Esophagus (tissue), 2 donors: ENCODE data around the gene COX7A2L. TPM values are rescaled to one million over a fixed set of nuclear protein-coding genes. Genes with fewer than 3 reads are reported as not detected.

Source experiments
- H3K27ac ChIP-seq, 2 donors: one replicate each; pipeline ENCODE4 v1.5.1; 2013; ENCODE audit warnings: low read depth in 2 of 2, mild to moderate bottlenecking in 2 of 2, inconsistent platforms in 1 of 2, low read length in 1 of 2, moderate library complexity in 1 of 2
- H3K27me3 ChIP-seq, 2 donors: one replicate each; pipeline ENCODE4 v1.6.1; 2013; ENCODE audit warnings: low read length in 2 of 2, control low read depth in 1 of 2, mild to moderate bottlenecking in 1 of 2; ENCODE audit not compliant: insufficient read depth in 2 of 2, control insufficient read depth in 1 of 2
- H3K36me3 ChIP-seq, 2 donors: one replicate each; pipeline ENCODE4 v1.6.1; 2013; ENCODE audit warnings: low read length in 1 of 2; ENCODE audit not compliant: control insufficient read depth in 2 of 2, insufficient read depth in 2 of 2
- H3K4me1 ChIP-seq, 2 donors: one replicate each; pipeline ENCODE4 v1.6.1; 2013; ENCODE audit warnings: low read length in 1 of 2; ENCODE audit not compliant: control insufficient read depth in 2 of 2, insufficient read depth in 2 of 2
- H3K4me3 ChIP-seq, 2 donors: one replicate each; pipeline ENCODE4 v1.5.1; 2013; ENCODE audit warnings: low read length in 2 of 2, mild to moderate bottlenecking in 2 of 2, low read depth in 1 of 2, moderate library complexity in 1 of 2
- H3K9me3 ChIP-seq, 2 donors: one replicate each; pipeline ENCODE4 v1.6.1; 2013; ENCODE audit warnings: mild to moderate bottlenecking in 2 of 2, low read depth in 1 of 2, low read length in 1 of 2, moderate library complexity in 1 of 2; ENCODE audit not compliant: control insufficient read depth in 2 of 2, insufficient read depth in 1 of 2
- WGBS, 2 donors: extraction: QIAGEN DNeasy Blood & Tissue Kit; methylation state at CpG; one replicate each; pipeline ENCODE4 v1.1.7; 2013; 5-methylcytosine and 5-hydroxymethylcytosine counted together
- polyA plus RNA-seq, 2 donors: library from polyadenylated mRNA; stranded (reverse); fragments of 200-250 nt; gene quantifications; one replicate each; pipeline ENCODE4 v1.2.3, GENCODE V29; 2013
- donor health status: healthy with polysubstance abuse.
- donor health status: Bipolar disorder and iron deficiency.

COX7A2L gene
- polyA plus RNA-seq, 2 donors: 30.1 to 60.2 TPM

- H3K36me3 ChIP-seq: no peaks in the 10 kb centered on the region
- H3K4me1 ChIP-seq: no peaks in the 10 kb centered on the region
- 92 to 96% methylated on average over 3 of the region's 3 CpGs for WGBS, 2 donors
- no peak overlapping the region for H3K4me3 ChIP-seq
- H3K27me3 ChIP-seq: no peaks in the 10 kb centered on the region
- H3K27ac ChIP-seq: no peak overlapping the region
- no peaks in the 10 kb centered on the region for H3K9me3 ChIP-seq
These were observed 46.0 kb downstream of the COX7A2L start for GRCh38 chr2:42314892-42315468.

GRCh38 chr2:42312106-42312505, 48.9 kb downstream of the COX7A2L start:
- Histone ChIP-seq H3K9me3 (no peaks in the 10 kb centered on the region), H3K27ac (no peak overlapping the region), H3K36me3 (no peaks in the 10 kb centered on the region), H3K4me3 (no peak overlapping the region), H3K4me1 (no peaks in the 10 kb centered on the region), H3K27me3 (no peaks in the 10 kb centered on the region)
- 45 to 52% methylated on average over 4 of the region's 4 CpGs for WGBS, 2 donors

- WGBS, 2 donors: 96 to 99% methylated on average over 1 of the region's 1 CpG
- Histone ChIP-seq H3K27me3 (no peaks in the 10 kb centered on the region), H3K4me1 (no peaks in the 10 kb centered on the region), H3K36me3 (no peaks in the 10 kb centered on the region), H3K27ac (no peak overlapping the region), H3K9me3 (no peaks in the 10 kb centered on the region), H3K4me3 (no peak overlapping the region)
These were observed 51.0 kb downstream of the COX7A2L start for GRCh38 chr2:42310007-42310515.

- no peak overlapping the region for H3K4me3 ChIP-seq
- no peaks in the 10 kb centered on the region for H3K9me3 ChIP-seq
- H3K27me3 ChIP-seq: no peaks in the 10 kb centered on the region
- H3K4me1 ChIP-seq: no peaks in the 10 kb centered on the region
- no peak overlapping the region for H3K27ac ChIP-seq
- WGBS, 2 donors: 93 to 97% methylated on average over 2 of the region's 2 CpGs
- no peaks in the 10 kb centered on the region for H3K36me3 ChIP-seq
These were observed 51.7 kb downstream of the COX7A2L start for GRCh38 chr2:42309366-42309765.

GRCh38 chr2:42307180-42307579, 53.8 kb downstream of the COX7A2L start:
- Histone ChIP-seq H3K4me1 (no peaks in the 10 kb centered on the region), H3K27ac (no peak overlapping the region), H3K36me3 (no peaks in the 10 kb centered on the region), H3K4me3 (no peak overlapping the region), H3K27me3 (no peaks in the 10 kb centered on the region), H3K9me3 (no peaks in the 10 kb centered on the region)

- Histone ChIP-seq H3K36me3 (no peaks in the 10 kb centered on the region), H3K27ac (no peak overlapping the region)
These were observed 56.8 kb downstream of the COX7A2L start for GRCh38 chr2:42304059-42304713.

GRCh38 chr2:42303252-42303651, 57.8 kb downstream of the COX7A2L start:
- Histone ChIP-seq H3K36me3 (no peaks in the 10 kb centered on the region), H3K4me3 (no peak overlapping the region), H3K27ac (no peak overlapping the region), H3K9me3 (no peaks in the 10 kb centered on the region), H3K4me1 (no peaks in the 10 kb centered on the region), H3K27me3 (no peaks in the 10 kb centered on the region)
- WGBS, 2 donors: 81 to 85% methylated on average over 3 of the region's 3 CpGs

More at GRCh38 chr2:42304059-42304713, 56.8 kb downstream of the COX7A2L start:
- 92 to 95% methylated on average over 2 of the region's 2 CpGs for WGBS, 2 donors
- Histone ChIP-seq H3K9me3 (no peaks in the 10 kb centered on the region), H3K27me3 (no peaks in the 10 kb centered on the region), H3K4me3 (no peak overlapping the region), H3K4me1 (no peaks in the 10 kb centered on the region)

- Histone ChIP-seq H3K9me3 (no peaks in the 10 kb centered on the region), H3K27ac (no peak overlapping the region), H3K36me3 (no peaks in the 10 kb centered on the region), H3K4me3 (no peak overlapping the region), H3K4me1 (no peaks in the 10 kb centered on the region), H3K27me3 (no peaks in the 10 kb centered on the region)
- WGBS, 2 donors: 67 to 86% methylated on average over 2 of the region's 2 CpGs
These were observed 60.5 kb downstream of the COX7A2L start for GRCh38 chr2:42300527-42300926.
